HUDEP-2 (cell line): Measurements from ENCODE around the gene TMEM169.
A peak's percentile ranks its signal among the peaks of the same experiment; 100 is the strongest.

Experiments
- DNase-seq, 76 experiments: peaks; one replicate each; lab custom pipeline; 2025; ENCODE audit not compliant: unreplicated experiment in 76 of 76; lab: John Stamatoyannopoulos, UW

Gene TMEM169

DNA sequence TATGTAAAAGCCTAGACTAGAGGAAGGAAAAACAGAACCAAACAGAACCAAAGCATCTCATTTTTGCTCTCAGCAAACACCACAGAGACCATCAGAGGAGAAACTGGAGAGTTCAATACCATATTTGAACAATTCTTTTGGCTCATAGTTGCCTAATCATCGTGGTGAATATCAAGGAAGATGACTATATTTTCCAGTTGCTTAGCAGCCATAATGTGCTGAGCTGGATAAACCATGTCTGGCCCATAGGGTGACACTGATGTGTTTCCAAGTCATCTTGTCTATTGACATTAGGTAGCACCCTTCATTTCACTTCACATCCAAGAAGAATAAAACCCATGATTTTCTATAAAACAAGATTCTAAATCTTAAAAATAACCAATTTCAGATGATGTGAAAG is 21.5 kb downstream of the TMEM169 start:
- no peak for DNase-seq

DNA sequence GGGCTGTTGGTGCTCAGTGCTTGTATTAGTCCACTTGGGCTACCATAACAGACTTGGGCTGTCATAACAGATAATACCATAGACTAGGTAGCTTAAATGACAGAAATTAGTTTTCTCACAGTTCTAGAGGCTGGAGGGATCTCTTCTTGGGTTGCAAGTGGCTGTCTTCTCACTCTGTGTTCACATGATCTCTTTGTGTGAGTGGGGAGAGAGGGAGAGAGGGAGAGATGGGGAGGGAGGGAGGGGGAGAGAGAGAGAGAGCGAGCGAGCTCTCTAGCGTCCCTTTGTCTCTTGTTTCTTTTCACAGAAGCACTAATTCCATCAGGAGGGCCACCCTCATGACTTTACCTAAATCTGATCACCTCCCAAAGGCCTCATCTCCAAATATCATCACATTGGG is 23.0 kb downstream of the TMEM169 start:
- no peak for DNase-seq

DNA sequence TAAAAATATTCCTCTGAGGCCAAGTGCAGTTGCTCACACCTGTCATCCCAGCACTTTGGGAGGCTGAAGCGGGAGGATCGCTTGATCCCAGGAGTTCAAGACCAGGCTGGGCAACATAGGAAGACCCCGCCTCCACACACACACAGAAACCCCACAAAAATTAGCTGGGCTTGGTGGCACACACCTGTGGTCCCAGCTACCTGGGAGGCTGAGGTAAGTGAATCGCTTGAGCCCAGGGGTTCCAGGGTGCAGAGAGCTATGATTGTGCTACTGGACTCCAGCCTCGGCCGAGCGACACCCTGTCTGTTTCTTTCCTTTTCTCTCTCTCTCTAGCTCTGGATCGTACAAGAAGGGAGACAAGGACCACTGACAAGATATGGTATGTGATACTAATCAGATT is 25.6 kb downstream of the TMEM169 start:
- no peak for DNase-seq

DNA sequence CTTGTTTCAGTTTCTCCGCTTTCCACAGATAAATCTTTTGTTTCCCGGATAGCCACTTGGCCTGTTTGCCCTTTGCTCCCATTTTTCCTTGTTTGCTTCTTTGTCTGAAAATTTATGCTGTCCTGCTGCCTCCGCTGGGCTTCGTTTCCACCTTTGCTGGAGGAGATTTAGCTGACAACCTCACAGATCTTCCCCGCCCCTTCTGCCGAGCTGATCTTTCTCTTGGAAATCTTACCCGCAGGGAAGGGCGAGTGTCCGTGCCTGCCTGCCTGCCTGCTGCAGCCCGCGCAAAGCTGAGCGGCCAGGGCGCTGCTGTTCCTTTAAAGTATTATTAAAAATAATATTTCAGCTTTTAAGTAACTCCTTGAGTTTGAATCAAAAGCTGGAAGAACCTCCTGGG is 26.0 kb downstream of the TMEM169 start:
- DNase-seq, result no peak

DNA sequence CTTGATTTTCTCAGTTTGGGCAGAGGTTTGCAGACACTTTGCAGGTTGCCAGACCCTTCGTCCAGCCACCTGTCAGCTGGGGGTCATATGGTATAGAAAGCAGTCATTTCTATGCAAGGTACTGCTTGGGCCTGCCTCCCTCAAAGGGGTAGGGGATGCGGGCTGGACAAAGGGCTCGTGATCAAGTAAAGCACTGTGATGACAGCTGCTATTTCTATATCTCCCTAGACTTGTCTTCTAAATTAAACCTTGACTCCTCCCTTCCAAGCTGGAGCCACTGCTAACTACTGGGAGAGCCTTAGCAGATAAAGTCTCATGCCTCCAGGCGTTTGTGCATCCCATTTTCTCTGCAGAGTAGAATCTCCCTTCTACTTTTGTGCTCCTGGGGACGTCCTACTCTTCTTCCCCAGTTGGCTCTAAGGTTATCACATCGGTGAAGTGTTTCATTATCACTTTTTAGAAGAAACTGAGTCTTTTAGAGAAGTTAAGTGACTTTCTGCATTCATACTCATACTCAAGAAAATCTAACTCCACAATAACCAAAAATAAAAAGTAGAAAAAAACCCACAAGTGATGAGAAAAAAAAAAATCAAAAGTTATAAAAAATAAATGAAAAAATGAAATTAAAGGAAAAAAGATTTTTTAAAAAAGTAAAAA is 26.7 kb downstream of the TMEM169 start:
- DNase-seq, result peak in 10 of 76 experiments; percentile 1 to 14 (median 6)

DNA sequence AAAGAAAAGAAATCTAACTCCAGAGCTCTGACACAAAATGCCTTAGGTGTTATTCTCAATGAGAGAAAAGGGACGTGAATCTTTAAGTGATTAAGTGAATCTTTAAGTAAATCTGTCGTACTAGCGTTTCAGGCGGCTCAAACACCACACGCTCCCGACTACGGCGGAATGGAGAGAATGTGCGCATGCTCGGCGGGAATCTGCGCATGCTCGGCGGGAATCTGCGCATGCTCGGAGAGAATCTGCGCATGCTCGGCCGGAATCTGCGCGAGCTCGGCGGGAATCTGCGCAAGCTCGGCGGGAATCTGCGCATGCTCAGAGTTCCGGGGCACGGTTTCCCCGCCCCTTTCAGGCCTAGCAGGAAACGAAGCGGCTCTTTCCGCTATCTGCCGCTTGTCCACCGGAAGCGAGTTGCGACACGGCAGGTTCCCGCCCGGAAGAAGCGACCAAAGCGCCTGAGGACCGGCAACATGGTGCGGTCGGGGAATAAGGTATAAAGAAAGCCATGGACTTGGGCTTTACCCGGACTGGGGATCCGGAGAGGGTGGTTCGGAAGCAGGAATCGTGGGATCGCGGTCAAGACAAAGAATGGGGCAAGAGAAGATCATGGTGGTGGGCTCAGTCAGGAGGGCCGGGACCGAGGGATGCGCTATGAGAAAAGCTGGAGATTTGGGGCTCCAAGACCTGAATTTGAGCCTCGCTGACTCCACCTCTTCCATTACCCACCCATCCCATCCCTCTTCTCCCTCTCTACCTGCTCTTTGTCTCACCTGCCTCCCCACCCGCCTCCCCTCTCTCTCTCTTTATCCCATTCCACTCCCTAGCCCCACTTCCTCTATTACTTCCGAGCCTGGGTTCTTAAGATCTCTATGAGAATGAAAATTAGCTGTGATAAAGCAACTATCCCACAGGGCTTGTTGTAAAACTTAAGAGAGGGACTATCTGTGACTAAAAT is 27.5 kb downstream of the TMEM169 start, which contains the start of gene XRCC5:
Gene XRCC5 (plus strand): TSS at position 382 of the 955 bp plus-strand sequence. CDS start 89 bp downstream, at position 471.
- DNase-seq, result peak; percentile 53 to 99 (median 95)

DNA sequence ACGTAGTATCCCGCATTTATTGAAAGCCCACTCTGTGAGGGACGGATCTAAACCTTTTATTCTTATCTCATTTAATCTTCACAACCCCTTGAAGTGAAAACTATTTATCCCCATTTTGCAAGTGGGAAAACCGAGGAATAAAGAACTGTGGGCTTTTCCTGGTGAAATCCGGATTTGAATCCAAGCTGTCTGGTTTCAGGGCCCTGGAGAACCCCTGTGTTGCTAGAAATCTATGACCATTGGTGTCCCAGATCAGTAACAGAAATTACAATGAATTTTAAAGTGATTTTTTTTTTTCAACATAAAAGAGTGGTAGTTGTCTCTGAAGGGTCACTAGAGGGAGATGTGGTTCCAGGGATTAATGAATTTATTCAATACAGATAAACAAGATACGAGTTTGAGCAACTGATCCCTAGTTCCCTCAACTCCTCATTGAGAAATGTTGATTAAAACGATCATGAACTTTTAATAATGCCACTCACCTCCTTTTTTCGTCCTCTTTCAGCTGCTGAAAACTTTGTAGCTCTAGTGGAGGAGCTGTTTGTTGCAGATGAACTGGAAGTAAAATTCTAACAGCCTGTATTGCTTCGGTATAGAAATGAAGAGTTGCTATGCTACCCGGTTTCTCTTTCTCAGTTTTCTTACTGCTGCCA is 28.4 kb downstream of the TMEM169 start:
- peak in 14 of 76 experiments; percentile 1 to 43 (median 14) for DNase-seq

DNA sequence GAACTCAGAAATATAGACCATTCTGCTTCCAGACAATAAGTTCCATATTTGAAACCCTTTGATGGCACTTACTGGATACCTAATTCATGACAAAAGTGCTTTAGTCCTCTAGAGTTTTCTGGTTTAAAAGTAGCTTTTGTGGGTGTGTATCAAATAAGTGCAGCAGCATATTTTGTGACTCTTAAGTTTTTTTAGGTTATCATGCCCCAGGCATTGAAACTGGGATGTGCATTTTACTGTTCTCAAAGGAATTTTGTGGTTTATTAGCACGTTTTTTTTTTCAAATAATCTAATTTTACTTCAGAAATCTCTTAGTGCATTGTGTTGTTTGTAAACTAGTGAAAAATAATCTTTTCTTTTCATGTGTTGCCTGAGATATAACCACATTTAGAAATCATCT is 28.9 kb downstream of the TMEM169 start:
- DNase-seq, result no peak

DNA sequence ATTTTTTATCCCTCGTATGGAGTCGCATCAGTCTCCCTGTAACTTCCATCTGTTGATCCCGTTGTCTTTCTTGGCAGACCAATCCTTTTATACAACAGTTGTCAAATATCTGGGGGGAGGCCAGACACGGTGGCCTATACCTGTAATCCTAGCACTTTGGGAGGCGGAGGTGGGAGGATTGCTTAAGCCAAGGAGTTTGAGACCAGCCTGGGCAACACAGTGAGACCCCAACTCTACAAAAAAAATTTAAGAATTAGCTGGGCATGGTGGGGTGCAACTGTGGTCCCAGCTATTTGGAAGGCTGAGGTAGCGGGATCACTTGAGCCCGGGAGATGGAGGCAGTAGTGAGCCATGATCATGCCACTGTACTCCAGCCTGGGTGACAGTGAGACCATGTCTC is 29.4 kb downstream of the TMEM169 start:
- DNase-seq, result no peak

DNA sequence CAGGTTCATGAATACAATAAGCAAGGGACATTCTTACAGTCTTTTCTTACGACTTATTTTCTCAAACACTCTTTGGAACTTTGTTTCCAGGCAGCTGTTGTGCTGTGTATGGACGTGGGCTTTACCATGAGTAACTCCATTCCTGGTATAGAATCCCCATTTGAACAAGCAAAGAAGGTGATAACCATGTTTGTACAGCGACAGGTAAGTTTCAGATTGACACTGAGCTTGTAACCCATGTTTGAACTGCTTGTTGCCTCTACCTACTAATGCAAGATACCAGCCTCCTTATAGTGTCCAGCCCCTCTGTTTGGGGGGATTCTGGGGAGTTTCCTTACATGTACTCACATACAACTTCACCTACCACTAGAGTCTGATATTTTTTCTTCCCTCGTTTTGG is 31.2 kb downstream of the TMEM169 start:
- DNase-seq, result no peak

DNA sequence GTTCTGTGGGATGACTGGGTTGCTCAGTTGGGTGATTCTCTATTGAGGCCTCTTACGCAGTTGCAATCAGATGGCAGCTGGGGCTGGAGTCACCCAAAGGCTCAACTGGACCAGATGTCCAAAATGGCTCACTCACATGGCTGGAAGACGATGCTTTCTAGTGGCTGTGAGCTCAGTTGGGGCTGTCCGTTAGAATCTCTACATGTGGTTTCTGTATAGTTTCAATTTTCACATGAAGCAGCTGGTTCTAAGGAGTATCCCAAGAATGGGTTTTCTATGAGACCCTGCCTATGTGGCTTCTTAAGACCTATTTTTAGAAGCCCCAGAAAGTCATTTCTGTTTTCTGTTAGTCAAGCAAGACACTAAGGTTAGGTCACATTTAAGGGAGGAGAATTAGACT is 31.9 kb downstream of the TMEM169 start:
- DNase-seq, result no peak

DNA sequence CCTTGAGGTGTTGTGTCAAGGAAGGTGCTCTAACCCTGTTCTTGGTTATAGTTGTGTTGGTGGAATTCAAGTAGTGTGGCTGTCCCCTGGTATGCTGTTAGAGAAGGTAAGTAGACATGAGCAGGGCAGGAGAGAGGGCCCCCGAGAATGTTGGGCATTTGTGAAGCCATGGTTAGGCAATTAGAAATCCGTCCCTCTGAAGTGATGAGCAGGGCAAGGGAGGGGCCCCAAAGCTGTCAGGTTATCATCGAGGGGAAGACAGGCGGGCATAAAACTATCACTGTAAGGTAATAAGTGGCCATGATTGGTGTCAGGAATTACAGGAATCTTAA is 32.6 kb downstream of the TMEM169 start:
- DNase-seq, result no peak

DNA sequence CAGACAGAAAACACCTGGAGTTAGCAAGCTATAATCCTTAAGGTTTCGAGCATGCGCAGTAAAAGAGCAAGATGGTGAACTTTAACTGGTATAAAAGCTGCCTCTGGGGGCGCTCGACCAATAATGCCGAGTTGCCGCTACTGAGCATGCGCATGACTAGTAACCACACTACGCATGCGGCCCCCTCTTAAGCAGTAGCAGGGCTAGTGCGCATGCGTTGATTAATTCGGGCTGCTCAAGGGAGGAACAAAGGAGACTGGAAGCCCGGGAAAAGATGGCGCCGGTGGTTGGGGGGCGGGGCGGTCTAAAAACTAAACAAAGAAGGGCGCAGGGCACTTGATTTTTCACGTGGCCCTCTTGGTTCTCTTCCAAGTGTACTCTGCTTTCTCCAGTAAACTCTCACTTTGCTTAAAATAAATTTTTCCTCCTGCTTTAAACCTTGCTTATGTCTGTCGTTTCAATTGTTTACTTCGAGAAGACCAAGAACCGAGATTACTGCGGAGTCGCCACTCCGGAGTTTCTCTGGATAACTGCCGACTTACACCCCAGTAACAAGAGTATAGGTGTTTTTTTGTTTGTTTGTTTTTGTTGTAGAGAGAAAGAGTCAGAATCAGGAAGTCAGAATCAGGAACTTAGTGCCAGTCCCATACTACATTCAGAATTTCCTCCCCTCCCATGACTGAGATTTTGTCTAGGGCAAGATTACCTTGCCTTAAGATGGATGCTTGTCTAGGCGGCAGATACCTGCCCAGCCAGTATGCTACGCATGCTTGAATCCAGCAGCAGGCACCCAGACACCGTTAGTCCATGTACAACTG is 33.2 kb downstream of the TMEM169 start:
- DNase-seq, result peak; percentile 17 to 98 (median 92)

DNA sequence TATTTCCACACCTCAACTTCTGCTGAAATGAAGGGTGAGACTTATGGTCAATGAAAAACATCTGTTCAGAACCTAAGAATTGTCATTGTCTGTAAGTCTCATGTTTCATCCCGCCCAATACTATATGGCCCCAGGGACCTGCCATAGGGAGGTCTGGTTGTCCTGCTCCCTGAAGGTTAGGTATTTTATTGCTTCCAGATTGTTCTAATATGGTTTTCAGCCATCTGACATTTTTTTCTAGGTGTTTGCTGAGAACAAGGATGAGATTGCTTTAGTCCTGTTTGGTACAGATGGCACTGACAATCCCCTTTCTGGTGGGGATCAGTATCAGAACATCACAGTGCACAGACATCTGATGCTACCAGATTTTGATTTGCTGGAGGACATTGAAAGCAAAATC is 34.7 kb downstream of the TMEM169 start:
- DNase-seq, result no peak

DNA sequence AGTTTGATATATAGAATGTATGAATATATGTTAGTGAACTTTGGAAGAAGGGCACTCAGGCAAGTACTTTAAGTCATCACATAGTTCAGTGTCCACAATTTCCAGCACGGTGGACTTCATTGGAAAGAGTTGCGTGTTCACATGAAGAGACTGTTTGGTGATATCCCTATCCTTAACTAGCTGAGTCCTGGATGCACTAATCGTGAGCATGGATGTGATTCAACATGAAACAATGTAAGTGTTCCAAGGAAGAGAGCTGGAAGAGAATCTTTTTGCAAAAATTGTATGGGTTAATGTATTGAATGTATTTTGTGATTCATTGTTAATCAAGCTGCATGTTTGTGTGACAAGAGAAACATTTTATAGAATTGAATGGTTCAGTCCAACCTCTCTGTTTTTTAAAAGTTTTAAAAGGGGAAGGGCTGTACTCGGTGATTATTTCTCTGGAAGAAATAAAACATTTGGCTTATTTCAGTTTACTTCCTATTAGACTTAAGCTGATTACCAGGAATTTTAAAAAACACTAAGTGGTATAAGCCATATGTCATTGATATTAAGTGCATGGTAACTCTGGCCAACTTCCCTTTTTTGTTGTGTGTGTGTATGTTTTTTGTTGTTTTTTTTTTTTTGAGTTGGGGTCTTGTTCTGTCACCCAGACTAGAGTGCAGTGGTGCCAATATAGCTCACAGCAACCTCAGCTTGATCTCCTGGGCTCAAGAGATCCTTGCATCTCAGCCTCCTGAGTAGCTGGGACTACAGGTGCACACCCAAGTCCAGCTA is 36.0 kb downstream of the TMEM169 start:
- DNase-seq, result no peak

DNA sequence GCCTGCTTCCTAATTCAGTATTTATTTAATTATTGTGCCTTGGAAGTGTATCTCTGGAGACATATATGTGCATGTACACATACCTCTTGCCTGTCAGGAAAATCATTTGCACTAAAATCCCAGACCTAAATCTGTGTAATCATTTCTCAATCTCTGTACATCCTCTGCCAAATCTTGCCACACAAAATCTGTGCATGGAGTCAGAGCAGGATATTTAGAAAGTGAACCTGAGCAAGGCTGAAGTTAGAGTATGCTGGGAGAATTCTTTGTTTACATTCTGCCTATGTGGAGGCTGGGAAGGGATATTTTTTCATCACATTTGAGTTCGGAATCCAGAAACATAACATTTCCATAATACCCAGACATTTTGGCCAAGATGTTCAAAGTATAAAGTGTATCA is 36.8 kb downstream of the TMEM169 start:
- no peak for DNase-seq

DNA sequence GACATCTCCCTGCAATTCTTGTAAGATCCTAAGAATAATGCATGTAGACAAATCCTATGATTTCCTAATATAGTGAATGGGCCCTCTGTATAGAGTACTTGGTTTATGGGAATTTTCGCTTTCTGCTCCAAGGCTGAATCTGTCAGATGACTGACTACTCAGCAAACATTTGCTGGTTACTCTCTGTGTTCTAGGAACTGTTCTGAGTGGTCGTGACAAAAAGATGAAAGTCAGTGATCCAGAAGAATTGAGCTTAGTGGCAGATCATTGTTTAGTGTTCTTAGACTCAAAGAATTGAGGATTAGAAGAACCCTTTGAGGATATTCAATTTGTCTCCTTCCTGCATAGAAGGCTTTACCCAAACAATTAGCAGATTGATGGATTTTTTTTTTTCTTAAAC is 37.4 kb downstream of the TMEM169 start:
- no peak for DNase-seq

DNA sequence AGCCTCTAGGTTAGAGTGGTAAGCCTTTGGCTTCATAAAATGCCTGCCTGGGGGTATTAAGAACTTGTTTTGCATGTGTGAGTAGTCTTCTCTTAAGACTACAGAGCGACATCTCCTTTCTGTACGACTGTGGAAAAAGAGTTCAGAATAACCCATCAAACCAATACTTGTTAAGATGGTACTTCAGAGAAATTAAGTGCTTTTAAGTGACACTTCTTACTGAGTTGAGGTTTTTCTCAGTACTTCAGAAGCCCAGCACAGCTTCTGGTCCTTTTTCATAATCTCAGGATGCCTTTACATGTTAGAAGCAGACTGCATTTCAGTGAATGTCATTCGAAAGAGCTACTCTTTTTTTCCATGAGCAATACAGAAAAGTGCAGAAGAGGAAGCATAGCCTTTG is 38.3 kb downstream of the TMEM169 start:
- no peak for DNase-seq

DNA sequence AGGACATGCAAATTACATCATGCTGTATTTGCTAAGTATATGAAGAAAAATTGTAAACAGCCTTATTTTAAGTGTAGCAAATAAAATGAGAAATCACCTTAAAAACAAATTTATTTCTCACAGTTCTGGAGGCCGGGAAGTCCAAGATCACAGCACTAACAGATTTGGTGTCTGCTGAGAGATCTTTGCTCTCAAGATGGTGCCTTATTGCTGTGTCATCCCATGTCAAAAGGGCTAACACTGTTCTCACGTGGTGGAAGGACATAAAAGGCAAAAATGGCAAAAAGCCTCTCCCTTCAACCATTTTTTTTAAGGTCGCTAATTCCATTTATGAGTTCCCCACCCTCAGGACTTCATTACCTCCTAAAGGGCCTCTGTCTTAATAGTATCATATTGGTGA is 39.5 kb downstream of the TMEM169 start:
- no peak for DNase-seq

DNA sequence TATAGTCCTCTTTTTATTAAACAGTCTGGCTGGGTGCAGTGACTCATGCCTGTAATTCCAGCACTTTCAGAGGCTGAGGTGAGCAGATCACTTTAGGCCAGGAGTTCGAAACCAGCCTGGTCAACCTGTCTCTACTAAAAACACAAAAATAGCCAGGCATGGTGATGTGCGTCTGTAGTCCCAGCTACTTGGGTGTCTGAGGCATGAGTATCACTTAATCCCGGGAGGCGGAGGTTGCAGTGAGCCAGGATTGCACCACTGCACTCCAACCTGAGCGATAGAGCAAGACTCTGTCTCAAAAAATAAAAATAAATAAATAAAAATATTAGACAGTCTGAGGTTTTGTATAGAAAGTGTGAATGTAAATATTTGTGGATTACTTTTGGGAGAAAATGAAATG is 45.2 kb downstream of the TMEM169 start:
- no peak for DNase-seq
